OCI-LY3 (cell line): ENCODE measurements around the gene SHC3.

Experiments used
- H2AFZ ChIP-seq: fragments of 200-600, 300-600 bp; shearing (Covaris generic); 2 replicates; pipeline ENCODE4 v1.6.0; 2014; ENCODE audit warnings: antibody characterized with exemption, low read depth, low read length
- H3K27ac ChIP-seq: fragments of 200-600, 300-600 bp; sonication (generic); 2 replicates; pipeline ENCODE4 v1.5.1; 2014; ENCODE audit warnings: mild to moderate bottlenecking, low read length, moderate library complexity, mixed read lengths
- H3K27me3 ChIP-seq: fragments of 200-600, 300-600 bp; sonication (generic); 2 replicates; pipeline ENCODE4 v1.6.1; 2014; ENCODE audit warnings: low read depth, low read length, mixed read lengths
- H3K36me3 ChIP-seq: fragments of 200-600, 300-600 bp; sonication (generic); replicated peaks from 2 replicates; pipeline ENCODE3; 2014; ENCODE audit warnings: low read depth, low read length, mixed read lengths
- H3K4me1 ChIP-seq: fragments of 300-600, 200-600 bp; sonication (generic); 2 replicates; pipeline ENCODE4 v1.6.1; 2014; ENCODE audit warnings: low read length, mixed read lengths
- H3K4me2 ChIP-seq: fragments of 200-600, 300-600 bp; sonication (generic); 2 replicates; pipeline ENCODE4 v1.6.1; 2014; ENCODE audit warnings: low read length, mixed read lengths
- H3K4me3 ChIP-seq: fragments of 300-600, 200-600 bp; sonication (generic); 2 replicates; pipeline ENCODE4 v1.5.1; 2014; ENCODE audit warnings: antibody characterized with exemption, mild to moderate bottlenecking, low read length, moderate library complexity
- H3K79me2 ChIP-seq: fragments of 300-600, 200-600 bp; shearing (Covaris generic); 2 replicates; pipeline ENCODE4 v1.6.1; 2014; ENCODE audit warnings: mild to moderate bottlenecking, low read length, mixed read lengths
- H3K9ac ChIP-seq: fragments of 300-600, 200-600 bp; shearing (Covaris generic); 2 replicates; pipeline ENCODE4 v1.6.0; 2014; ENCODE audit warnings: mild to moderate bottlenecking, low read length, moderate library complexity
- H3K9me3 ChIP-seq: fragments of 200-600, 300-600 bp; shearing (Covaris generic); 2 replicates; pipeline ENCODE4 v1.6.1; 2014; ENCODE audit warnings: low read length, mixed read lengths; ENCODE audit not compliant: insufficient read depth
- H4K20me1 ChIP-seq: fragments of 200-600, 300-600 bp; sonication (generic); 2 replicates; pipeline ENCODE4 v1.6.1; 2016; ENCODE audit warnings: low read length, mixed read lengths; ENCODE audit not compliant: insufficient read depth
- CTCF ChIP-seq: fragments of 200-600, 300-600 bp; sonication (generic); IDR thresholded peaks from 2 replicates; pipeline ENCODE4 v1.5.1; 2014; ENCODE audit warnings: antibody characterized with exemption, low read length, low read depth
- EZH2phosphoT487 ChIP-seq: fragments of 200-600 bp; shearing (Covaris generic); IDR thresholded peaks from 2 replicates; pipeline ENCODE4 v1.6.1; 2018; ENCODE audit warnings: antibody characterized with exemption, mixed run types, low read depth

The SHC3 gene

GRCh38 chr9:89154651-89155336, 23.8 kb downstream of the SHC3 start:
- H3K9ac ChIP-seq, result no peak overlapping the region
- peaks cover 13% of the 10 kb centered on the region for H3K4me1 ChIP-seq
- no peaks in the 10 kb centered on the region for H3K79me2 ChIP-seq
- H2AFZ ChIP-seq, result peak overlapping the region; percentile 71
- TF ChIP-seq CTCF (no peak), EZH2phosphoT487 (no peak)
- peaks cover 4% of the 10 kb centered on the region; the same call in 1 of the 2 replicates for H3K27me3 ChIP-seq
- peak overlapping the region; percentile 59 for H3K4me3 ChIP-seq
- H3K9me3 ChIP-seq, result no peaks in the 10 kb centered on the region
- no peaks in the 10 kb centered on the region for H3K36me3 ChIP-seq
- no peaks in the 10 kb centered on the region for H4K20me1 ChIP-seq
- peak overlapping the region; percentile 61 for H3K4me2 ChIP-seq
- no peak overlapping the region for H3K27ac ChIP-seq

GRCh38 chr9:89154218-89154617, 24.4 kb downstream of the SHC3 start:
- Histone ChIP-seq H3K4me1 (peaks cover 19% of the 10 kb centered on the region), H3K4me3 (peak overlapping the region; percentile 59), H3K27me3 (peaks cover 4% of the 10 kb centered on the region; the same call in 1 of the 2 replicates), H2AFZ (0 out of 2 replicates have a peak overlapping the region, but pooled peaks have one; percentile 71), H3K36me3 (no peaks in the 10 kb centered on the region), H3K9me3 (no peaks in the 10 kb centered on the region), H3K27ac (no peak overlapping the region), H3K9ac (no peak overlapping the region), H3K4me2 (peak overlapping the region; percentile 61), H3K79me2 (no peaks in the 10 kb centered on the region), H4K20me1 (no peaks in the 10 kb centered on the region)
- TF ChIP-seq CTCF (no peak), EZH2phosphoT487 (no peak)

- H3K9ac ChIP-seq, result no peak overlapping the region
- peaks cover 4% of the 10 kb centered on the region; the same call in 1 of the 2 replicates for H3K27me3 ChIP-seq
- H3K79me2 ChIP-seq, result no peaks in the 10 kb centered on the region
- no peak overlapping the region for H3K27ac ChIP-seq
- no peaks in the 10 kb centered on the region for H4K20me1 ChIP-seq
- H3K4me3 ChIP-seq, result no peak overlapping the region
- no peak overlapping the region for H3K4me2 ChIP-seq
- TF ChIP-seq EZH2phosphoT487 (no peak), CTCF (no peak)
- no peaks in the 10 kb centered on the region for H3K36me3 ChIP-seq
- H3K4me1 ChIP-seq, result peaks cover 19% of the 10 kb centered on the region
- no peak overlapping the region for H2AFZ ChIP-seq
- no peaks in the 10 kb centered on the region for H3K9me3 ChIP-seq
Measured at GRCh38 chr9:89153232-89154017, 25.2 kb downstream of the SHC3 start.

- Histone ChIP-seq H3K4me3 (no peak overlapping the region), H3K9ac (no peak overlapping the region), H3K4me2 (peak overlapping the region; percentile 29), H3K27ac (no peak overlapping the region), H3K79me2 (no peaks in the 10 kb centered on the region), H4K20me1 (no peaks in the 10 kb centered on the region), H3K4me1 (peaks cover 13% of the 10 kb centered on the region), H2AFZ (no peak overlapping the region), H3K27me3 (peaks cover 4% of the 10 kb centered on the region; the same call in 1 of the 2 replicates), H3K36me3 (no peaks in the 10 kb centered on the region), H3K9me3 (no peaks in the 10 kb centered on the region)
- TF ChIP-seq EZH2phosphoT487 (no peak), CTCF (no peak)
Measured at GRCh38 chr9:89149726-89150125, 28.9 kb downstream of the SHC3 start.
